ENCODE measurements around the gene B4GALT1. TPM values are rescaled to one million over a fixed set of nuclear protein-coding genes. Genes with fewer than 3 reads are reported as not detected.

The B4GALT1 gene
- total RNA-seq, 4 donors from 2014 or later: 88.3 to 119 (median 103) TPM

- no peaks in the 10 kb centered on the region for H3K9me3 ChIP-seq
- no peak overlapping the region for H3K4me3 ChIP-seq (replicated peaks in 1 of 3)
- H3K36me3 ChIP-seq: no peaks in the 10 kb centered on the region
- intact Hi-C loops (cut with DNase I): no loop called here
- no peak for DNase-seq
- peaks cover 84 to 93% of the 10 kb centered on the region in 2 donors for H3K4me1 ChIP-seq
- TF ChIP-seq POLR2A (IDR thresholded peaks at IDR 0.05) (no peak), CTCF (IDR thresholded peaks at IDR 0.05) (no peak)
- peak overlapping the region; percentile 62 to 85 (median 83) for H3K27ac ChIP-seq
- 70 to 87% methylated on average over 5 of the region's 5 CpGs for WGBS, 2 donors
- no peaks in the 10 kb centered on the region for H3K27me3 ChIP-seq
These were observed 24.6 kb downstream of the B4GALT1 start for GRCh38 chr9:33142535-33142934.

GRCh38 chr9:33140401-33141360 is 26.5 kb downstream of the B4GALT1 start:
- Histone ChIP-seq H3K27me3 (no peaks in the 10 kb centered on the region), H3K27ac (peak overlapping the region; percentile 83 to 87 (median 85)), H3K4me3 (replicated peaks in 1 of 3) (no peak overlapping the region), H3K36me3 (no peaks in the 10 kb centered on the region), H3K4me1 (peaks cover 79 to 100% of the 10 kb centered on the region in 2 donors), H3K9me3 (no peaks in the 10 kb centered on the region)
- no peak for DNase-seq
- TF ChIP-seq POLR2A (IDR thresholded peaks at IDR 0.05): no peak
- no peak for TF ChIP-seq CTCF (IDR thresholded peaks at IDR 0.05)
- WGBS, 2 donors: 55 to 58% methylated on average over 9 of the region's 9 CpGs
- intact Hi-C loops (cut with DNase I): no loop called here

- no peak overlapping the region for H3K4me3 ChIP-seq (replicated peaks in 1 of 3)
- intact Hi-C loops (cut with DNase I): no loop called here
- H3K36me3 ChIP-seq: no peaks in the 10 kb centered on the region
- peak; percentile 94 for DNase-seq
- peaks cover 68 to 98% of the 10 kb centered on the region in 2 donors for H3K4me1 ChIP-seq
- H3K9me3 ChIP-seq: no peaks in the 10 kb centered on the region
- peak overlapping the region; percentile 83 to 87 (median 85) for H3K27ac ChIP-seq
- WGBS, 2 donors: 25 to 37% methylated on average over 15 to 18 of the region's 18 CpGs
- no peaks in the 10 kb centered on the region for H3K27me3 ChIP-seq
- TF ChIP-seq CTCF (IDR thresholded peaks at IDR 0.05) (no peak), POLR2A (IDR thresholded peaks at IDR 0.05) (no peak)
These were observed 27.5 kb downstream of the B4GALT1 start for GRCh38 chr9:33139421-33140228.

GRCh38 chr9:33138768-33139167 is 28.4 kb downstream of the B4GALT1 start:
- Histone ChIP-seq H3K4me1 (peaks cover 60 to 95% of the 10 kb centered on the region in 2 donors), H3K36me3 (peaks cover 4 to 5% of the 10 kb centered on the region in 2 donors), H3K27me3 (no peaks in the 10 kb centered on the region), H3K27ac (peak overlapping the region; percentile 83 to 87 (median 85)), H3K4me3 (replicated peaks in 1 of 3) (no peak overlapping the region), H3K9me3 (no peaks in the 10 kb centered on the region)
- intact Hi-C loops (cut with DNase I): no loop called here
- 85 to 90% methylated on average over 7 of the region's 7 CpGs for WGBS, 2 donors
- DNase-seq: no peak
- no peak for TF ChIP-seq POLR2A (IDR thresholded peaks at IDR 0.05)
- no peak for TF ChIP-seq CTCF (IDR thresholded peaks at IDR 0.05)

Measured in thyroid gland (tissue), 4 donors.